GM10266 (cell line): Measurements from ENCODE around the gene FAM131A.

ENCODE experiments used
- DNase-seq: peaks from one replicate; pipeline ENCODE4 v3.0.0; 2012; ENCODE audit errors: extremely low spot score
- CTCF ChIP-seq: IDR thresholded peaks from 2 replicates; pipeline ENCODE4 v1.5.1; 2012; ENCODE audit warnings: mild to moderate bottlenecking, low read depth; ENCODE audit not compliant: control insufficient read depth, insufficient read depth; ENCODE audit errors: missing control alignments

FAM131A gene

GRCh38 chr3:184386047-184386806 is 48.8 kb downstream of the FAM131A start:
- no peak for TF ChIP-seq CTCF
- DNase-seq, result no peak

GRCh38 chr3:184387174-184387714 is 49.8 kb downstream of the FAM131A start:
- DNase-seq, result no peak
- TF ChIP-seq CTCF, result no peak

- no peak for DNase-seq
- no peak for TF ChIP-seq CTCF
These were observed 51.0 kb downstream of the FAM131A start for GRCh38 chr3:184388164-184388935.

GRCh38 chr3:184388936-184389230 is 51.5 kb downstream of the FAM131A start:
- DNase-seq, result no peak
- TF ChIP-seq CTCF, result no peak

GRCh38 chr3:184389384-184389783 is 52.0 kb downstream of the FAM131A start:
- TF ChIP-seq CTCF, result no peak
- DNase-seq, result no peak

GRCh38 chr3:184389935-184390528 is 52.6 kb downstream of the FAM131A start:
- no peak for DNase-seq
- no peak for TF ChIP-seq CTCF
